Activated CD4-positive, CD25-positive, alpha-beta regulatory T cell treated with anti-CD3 and anti-CD28 coated beads, Interleukin-2, amount 50 U/mL, for 16 hours (primary cell): ENCODE data around the gene MIDN.
A peak's percentile ranks its signal among the peaks of the same experiment; 100 is the strongest.

Experiments used
- DNase-seq: peaks from one replicate; pipeline ENCODE4 v3.0.0-alpha.2; 2020; ENCODE audit warnings: low read depth, low spot score

MIDN gene

DNA sequence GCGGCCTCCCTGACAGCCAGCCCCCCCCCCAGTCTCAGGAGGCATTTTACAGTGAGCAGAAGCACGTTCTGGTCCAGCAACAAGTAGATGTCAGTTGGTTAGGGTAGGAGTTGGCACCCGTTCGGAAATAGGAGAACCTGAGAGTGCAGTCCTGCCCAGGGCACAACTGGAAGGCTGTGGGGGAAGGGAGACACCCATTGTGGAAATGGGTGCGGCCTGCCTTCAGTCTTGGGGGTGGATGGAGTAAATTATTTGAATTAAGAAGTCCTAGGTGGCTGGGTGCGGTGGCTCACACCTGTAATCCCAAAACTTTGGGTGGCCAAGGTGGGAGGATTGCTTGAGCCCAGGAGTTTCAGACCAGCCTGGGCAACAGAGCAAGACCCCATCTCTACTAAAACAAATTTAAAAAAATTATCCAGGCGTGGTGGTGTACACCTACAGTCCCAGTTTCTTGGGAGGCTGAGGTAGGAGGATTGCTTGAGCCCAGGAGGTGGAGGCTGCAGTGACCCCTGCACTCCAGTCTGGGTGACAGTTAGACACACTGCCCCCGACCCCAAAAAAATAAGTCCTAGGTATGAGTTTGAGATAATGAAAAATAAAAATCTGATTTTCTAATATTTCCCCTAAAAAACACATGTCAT is 21.9 kb downstream of the MIDN start:
- DNase-seq: no peak

DNA sequence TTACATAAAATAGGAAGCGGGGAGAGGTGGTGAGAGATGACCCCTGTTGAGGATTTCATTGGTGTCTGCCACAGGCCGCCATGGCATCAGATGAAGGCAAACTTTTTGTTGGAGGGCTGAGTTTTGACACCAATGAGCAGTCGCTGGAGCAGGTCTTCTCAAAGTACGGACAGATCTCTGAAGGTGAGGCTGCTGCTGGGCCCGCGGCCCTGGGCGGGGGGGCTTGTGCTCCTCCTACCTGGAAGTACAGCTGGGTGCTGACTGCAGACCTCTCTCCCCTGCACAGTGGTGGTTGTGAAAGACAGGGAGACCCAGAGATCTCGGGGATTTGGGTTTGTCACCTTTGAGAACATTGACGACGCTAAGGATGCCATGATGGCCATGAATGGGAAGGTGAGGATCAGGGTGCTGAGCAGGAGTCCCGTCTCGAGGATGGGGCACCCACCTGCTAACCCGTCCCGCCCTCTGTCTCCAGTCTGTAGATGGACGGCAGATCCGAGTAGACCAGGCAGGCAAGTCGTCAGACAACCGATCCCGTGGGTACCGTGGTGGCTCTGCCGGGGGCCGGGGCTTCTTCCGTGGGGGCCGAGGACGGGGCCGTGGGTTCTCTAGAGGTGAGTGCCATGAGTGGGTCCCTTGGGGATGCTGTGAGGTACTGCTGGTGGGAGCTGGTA is 22.6 kb downstream of the MIDN start:
- DNase-seq: no peak

DNA sequence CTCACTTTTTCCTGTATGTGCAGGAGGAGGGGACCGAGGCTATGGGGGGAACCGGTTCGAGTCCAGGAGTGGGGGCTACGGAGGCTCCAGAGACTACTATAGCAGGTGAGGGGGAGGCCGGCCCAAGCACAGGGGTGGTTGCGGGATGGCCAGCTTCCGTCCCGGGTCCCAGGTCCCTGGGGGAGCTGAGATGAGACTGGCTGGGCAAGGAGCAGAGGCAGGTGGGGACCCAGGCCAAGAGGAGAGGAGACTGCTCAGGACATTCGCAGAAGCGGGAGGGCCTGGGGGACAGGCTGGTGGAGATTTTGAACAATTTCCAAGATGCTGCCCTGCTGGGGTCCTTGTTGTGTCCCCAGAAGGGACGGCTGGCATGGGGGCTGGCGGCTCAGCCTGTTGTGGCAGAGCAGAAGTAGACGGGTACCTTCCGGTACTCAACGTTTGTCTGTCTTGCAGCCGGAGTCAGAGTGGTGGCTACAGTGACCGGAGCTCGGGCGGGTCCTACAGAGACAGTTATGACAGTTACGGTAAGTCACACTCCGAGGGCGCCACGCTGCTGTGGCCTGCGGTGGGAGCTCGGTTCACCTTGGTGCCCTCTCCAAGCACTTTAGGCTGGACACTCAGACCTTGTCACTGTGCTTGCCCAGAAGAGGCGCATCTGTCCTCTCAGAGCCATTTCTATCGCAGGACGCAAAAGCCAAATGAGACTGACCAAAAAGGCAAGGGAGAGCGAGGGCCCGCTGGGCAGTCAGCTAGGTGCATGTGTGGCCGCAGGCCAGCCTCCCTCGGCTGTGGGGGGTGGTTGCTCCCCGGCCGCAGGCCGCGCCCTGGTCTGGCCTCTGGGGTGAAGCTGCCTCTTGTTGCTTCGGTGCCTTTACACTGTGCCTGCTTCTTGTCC is 23.4 kb downstream of the MIDN start:
- DNase-seq: no peak

DNA sequence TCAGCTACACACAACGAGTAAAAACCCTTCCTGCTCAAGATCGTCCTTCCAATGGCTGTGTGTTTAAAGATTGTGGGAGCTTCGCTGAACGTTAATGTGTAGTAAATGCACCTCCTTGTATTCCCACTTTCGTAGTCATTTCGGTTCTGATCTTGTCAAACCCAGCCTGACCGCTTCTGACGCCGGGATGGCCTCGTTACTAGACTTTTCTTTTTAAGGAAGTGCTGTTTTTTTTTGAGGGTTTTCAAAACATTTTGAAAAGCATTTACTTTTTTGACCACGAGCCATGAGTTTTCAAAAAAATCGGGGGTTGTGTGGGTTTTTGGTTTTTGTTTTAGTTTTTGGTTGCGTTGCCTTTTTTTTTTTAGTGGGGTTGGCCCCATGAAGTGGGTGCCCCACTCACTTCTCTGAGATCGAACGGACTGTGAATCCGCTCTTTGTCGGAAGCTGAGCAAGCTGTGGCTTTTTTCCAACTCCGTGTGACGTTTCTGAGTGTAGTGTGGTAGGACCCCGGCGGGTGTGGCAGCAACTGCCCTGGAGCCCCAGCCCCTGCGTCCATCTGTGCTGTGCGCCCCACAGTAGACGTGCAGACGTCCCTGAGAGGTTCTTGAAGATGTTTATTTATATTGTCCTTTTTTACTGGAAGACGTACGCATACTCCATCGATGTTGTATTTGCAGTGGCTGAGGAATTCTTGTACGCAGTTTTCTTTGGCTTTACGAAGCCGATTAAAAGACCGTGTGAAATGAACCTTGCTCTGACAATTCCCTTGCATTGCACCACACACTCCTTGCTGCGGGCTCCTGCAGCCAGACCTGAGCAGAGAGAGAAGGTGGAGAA is 24.3 kb downstream of the MIDN start:
- no peak for DNase-seq

DNA sequence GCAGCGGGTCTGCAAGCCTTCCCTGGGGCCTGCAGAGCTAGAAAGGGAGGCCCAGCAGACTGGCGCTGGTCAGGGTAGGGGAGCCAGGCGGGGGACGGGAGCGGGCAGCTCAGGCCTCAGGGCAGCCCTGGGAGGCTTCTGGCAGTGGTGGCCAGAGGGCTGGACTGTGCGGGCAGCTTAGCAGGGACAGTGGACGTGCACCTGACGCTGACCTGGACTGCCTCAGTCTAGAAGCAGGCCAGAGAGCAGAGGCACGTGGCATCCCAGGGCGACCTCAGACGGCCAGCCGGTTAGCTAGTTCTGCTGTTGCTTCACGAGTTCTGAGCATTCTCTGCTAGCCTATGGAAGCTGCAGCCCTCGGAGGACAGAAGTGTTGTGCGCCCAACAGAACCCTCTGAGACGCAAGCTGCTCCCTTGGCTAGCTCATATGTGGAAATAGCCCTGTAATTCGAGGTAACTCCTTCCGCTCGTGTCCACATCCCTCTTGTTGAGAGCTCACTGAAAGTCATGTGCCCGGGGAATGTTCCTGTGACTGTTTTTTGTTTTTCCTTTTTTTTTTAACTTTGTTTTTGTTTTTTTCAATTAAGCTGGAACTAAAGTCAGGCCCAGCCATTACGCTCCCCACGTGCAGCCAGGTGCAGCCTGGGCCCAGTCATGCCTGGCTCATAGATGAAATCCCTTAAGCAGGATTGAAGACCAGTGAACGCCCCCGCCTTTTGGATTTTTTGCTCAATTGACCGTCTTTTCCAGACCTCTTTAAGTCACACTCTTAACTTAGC is 25.1 kb downstream of the MIDN start:
- no peak for DNase-seq

DNA sequence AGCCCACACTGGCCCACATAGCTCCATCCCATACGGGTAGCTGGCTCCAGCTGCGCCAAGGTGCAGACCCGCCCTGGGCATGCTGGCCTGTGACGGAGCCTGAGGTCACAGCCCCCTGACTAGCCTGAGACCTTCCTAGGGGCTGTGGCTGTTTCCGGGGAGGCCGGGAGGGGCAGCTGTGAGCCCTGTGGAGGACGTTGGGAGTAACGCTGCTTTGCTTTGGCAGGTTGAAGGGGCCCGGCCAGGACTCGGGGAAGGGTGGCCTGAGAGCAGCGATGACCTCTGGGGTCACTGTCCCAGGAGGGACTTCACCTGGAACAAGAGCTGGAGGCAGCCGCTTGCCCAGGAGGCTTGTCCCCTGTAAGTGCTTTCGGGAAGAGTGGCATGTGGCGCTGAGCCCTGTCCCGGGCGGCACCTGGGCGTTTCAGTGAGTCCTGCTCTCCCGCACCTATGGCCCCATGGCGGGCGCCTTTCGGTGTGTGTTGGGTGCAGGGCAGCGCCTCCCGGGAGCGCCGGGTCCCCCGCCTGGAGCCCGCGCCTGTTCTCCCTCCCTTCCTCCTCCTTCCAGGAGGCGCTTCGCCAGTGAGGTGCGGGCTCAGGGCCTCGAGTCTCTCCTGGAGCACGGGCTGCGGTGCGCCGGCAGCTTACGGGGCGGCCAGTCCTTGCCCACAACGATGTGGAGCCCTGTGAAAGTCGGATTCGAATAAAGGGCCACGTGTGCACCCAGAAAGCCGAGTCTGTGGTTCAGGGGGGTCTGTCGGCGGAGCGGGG is 25.9 kb downstream of the MIDN start:
- DNase-seq: no peak

GRCh38 chr19:1274852-1275259 is 26.5 kb downstream of the MIDN start:
- no peak for DNase-seq

- DNase-seq: peak; percentile 92
Observed at GRCh38 chr19:1275260-1275975, 27.0 kb downstream of the MIDN start, which contains the start of gene FAM174C. Gene FAM174C, plus strand, starts transcription at chr19:1275530. Its CDS starts 20 bp downstream, at chr19:1275550.

GRCh38 chr19:1275976-1276627 is 27.7 kb downstream of the MIDN start:
- DNase-seq: no peak

- no peak for DNase-seq
Observed at GRCh38 chr19:1276628-1277022, 28.2 kb downstream of the MIDN start.

GRCh38 chr19:1277061-1277460 is 28.7 kb downstream of the MIDN start:
- DNase-seq: no peak

GRCh38 chr19:1278074-1278473 is 29.7 kb downstream of the MIDN start:
- DNase-seq: no peak

DNA sequence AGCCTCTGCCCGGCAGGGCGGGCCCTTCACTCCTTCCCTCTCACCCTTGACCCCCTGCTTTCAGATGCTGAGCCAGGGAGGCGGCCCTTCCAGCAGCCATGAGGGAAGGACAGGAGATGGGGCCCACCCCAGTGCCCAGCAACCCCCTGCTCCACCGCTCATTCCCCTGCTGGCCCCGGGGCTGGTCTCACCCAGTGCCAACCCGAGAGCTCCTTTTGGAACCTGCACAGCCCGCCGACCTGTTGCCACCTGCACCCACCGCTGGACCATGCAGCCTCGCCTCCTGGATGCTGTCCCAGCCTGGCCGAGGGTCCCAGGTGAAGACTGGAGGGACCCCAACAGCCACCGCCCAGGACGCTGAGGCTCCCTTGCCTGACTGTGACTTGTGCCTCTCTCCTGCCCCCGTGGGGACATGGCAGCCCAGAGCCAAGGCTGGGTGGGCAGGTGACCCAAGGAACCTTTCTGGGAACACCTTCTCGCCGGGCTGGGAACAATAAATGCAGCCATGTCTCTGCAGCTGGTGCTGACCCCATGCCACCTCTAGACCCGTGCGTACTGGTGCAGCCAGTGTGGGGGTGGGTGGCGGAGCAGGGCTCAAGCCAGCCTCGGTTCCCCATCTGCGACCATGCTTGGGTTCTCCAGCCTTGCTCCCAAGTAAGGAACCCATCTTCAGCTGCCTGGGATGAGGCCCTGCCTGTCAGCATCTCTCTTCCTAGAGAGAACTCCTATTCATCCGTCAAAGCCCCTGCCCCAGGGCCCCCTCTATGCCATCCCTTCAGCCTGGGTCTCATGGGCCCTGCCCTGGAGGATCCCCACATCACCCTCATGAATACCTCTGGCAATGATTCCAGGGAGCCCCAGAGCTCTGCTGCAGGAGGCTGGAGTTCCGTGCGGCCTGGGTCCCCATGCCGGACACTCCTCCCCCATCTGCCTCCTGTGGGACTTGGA is 30.6 kb downstream of the MIDN start:
- no peak for DNase-seq

GRCh38 chr19:1279782-1280341 is 31.5 kb downstream of the MIDN start:
- DNase-seq: no peak

GRCh38 chr19:1280636-1281568 is 32.5 kb downstream of the MIDN start:
- no peak for DNase-seq
